Peyer's patch (tissue), 4 donors: ENCODE data around the gene MAST4. TPM values are rescaled to one million over a fixed set of nuclear protein-coding genes. Genes with fewer than 3 reads are reported as not detected.
A peak's percentile ranks its signal among the peaks of the same experiment; 100 is the strongest.

Source experiments
- DNase-seq, 3 donors: peaks; one replicate each; pipeline ENCODE4 v3.0.0-alpha.2; 2017 to 2019
- H3K27ac ChIP-seq, 4 donors: fragments of 200-600 bp; sonication (generic); one replicate each; pipeline ENCODE4 v1.5.1; 2016 to 2019
- H3K27me3 ChIP-seq, 2 donors: fragments of 200-600 bp; sonication (generic); one replicate each; pipeline ENCODE4 v1.5.1; 2019
- H3K36me3 ChIP-seq, 3 donors: fragments of 200-600 bp; sonication (generic); one replicate each; pipeline ENCODE4 v1.5.1; 2016 to 2019
- H3K4me1 ChIP-seq, 4 donors: fragments of 200-600 bp; sonication (generic); one replicate each; pipeline ENCODE4 v1.5.1; 2016 to 2019
- H3K4me3 ChIP-seq, 4 donors: fragments of 200-600 bp; sonication (generic); 1 replicate in 3 of 4; 2 replicates in 1 of 4; pipeline ENCODE4 v1.5.1; 2016 to 2019; ENCODE audit warnings: mild to moderate bottlenecking in 1 of 4
- H3K9me3 ChIP-seq, 4 donors: fragments of 200-600 bp; sonication (generic); one replicate each; pipeline ENCODE4 v1.5.1; 2016 to 2019; ENCODE audit warnings: mild to moderate bottlenecking in 1 of 4
- CTCF ChIP-seq, 6 experiments: fragments of 450-650 bp in 4 of 6; fragments of 200-600 bp in 2 of 6; sonication (generic) in 1 of 6; IDR thresholded peaks; one replicate each; pipeline ENCODE4 v1.5.1; 2017 to 2019; ENCODE audit warnings: antibody characterized with exemption in 6 of 6, mild to moderate bottlenecking in 3 of 6, moderate library complexity in 1 of 6
- POLR2A ChIP-seq, 2 donors: fragments of 450-650 bp; IDR thresholded peaks; one replicate each; pipeline ENCODE4 v1.5.1; 2017; ENCODE audit warnings: antibody characterized with exemption in 2 of 2, mild to moderate bottlenecking in 2 of 2, moderate library complexity in 2 of 2
- total RNA-seq, 4 donors: library from RNA; depleted of rRNA; stranded (reverse); fragments of >200 nt; gene quantifications; one replicate each; pipeline ENCODE4 v1.1.0, GENCODE V29; 2016

MAST4 gene
- total RNA-seq, 4 donors from 2014 or later, result 20.2 to 23.1 (median 21.4) TPM

DNA sequence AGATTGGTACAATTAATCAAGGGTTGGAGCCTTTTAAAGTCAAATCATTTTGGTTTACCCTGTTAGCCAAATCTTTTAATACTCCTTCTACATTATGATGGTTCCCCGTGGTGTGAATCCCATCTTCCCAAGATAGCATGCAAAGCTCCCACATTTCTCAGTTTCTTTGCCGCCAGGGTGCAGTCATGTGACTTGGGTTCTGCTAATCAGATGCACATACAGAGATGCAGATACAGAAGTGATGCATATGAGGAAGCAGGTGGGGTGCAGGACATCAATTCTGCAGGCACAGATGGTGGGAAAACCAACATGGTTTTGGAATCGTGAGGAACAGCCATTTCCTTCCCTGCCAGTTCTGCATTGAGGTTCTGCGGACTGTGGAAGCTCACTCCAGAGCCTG is 8.4 kb upstream of the MAST4 start:
- Histone ChIP-seq H3K9me3 (no peaks in the 10 kb centered on the region), H3K4me1 (no peaks in the 10 kb centered on the region), H3K27ac (no peak overlapping the region), H3K36me3 (no peaks in the 10 kb centered on the region), H3K27me3 (no peaks in the 10 kb centered on the region), H3K4me3 (no peak overlapping the region)
- TF ChIP-seq CTCF (IDR thresholded peaks at IDR 0.05) (no peak), POLR2A (IDR thresholded peaks at IDR 0.05) (no peak)
- no peak for DNase-seq

DNA sequence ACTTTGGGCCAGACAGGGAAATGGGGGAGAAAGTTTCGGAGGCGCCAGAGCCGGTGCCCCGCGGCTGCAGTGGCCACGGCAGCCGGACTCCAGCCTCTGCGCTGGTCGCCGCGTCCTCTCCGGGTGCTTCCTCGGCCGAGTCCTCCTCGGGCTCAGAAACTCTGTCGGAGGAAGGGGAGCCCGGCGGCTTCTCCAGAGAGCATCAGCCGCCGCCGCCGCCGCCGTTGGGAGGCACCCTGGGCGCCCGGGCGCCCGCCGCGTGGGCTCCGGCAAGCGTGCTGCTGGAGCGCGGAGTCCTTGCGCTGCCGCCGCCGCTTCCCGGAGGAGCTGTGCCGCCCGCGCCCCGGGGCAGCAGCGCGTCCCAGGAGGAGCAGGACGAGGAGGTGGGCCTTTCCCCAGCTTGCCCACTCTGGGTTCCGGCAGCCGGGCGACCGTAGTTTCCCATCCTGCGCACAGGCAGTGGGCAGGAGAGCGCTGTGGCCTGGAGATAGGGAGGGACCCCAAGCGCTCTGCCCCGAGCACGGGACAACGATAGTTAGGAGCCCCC is 516 bp downstream of the MAST4 start:
- H3K27me3 ChIP-seq, result no peaks in the 10 kb centered on the region
- H3K27ac ChIP-seq, result peak overlapping the region in 2 of 4 donors; percentile 40 to 80
- DNase-seq, result peak in 1 of 3 donors; percentile 48
- H3K36me3 ChIP-seq, result no peaks in the 10 kb centered on the region
- peak overlapping the region; percentile 56 to 70 (median 64) for H3K4me3 ChIP-seq
- TF ChIP-seq CTCF (IDR thresholded peaks at IDR 0.05), result no peak
- no peak for TF ChIP-seq POLR2A (IDR thresholded peaks at IDR 0.05)
- H3K4me1 ChIP-seq, result peaks cover 0 to 10% (median 0%) of the 10 kb centered on the region in 4 donors
- H3K9me3 ChIP-seq, result no peaks in the 10 kb centered on the region

DNA sequence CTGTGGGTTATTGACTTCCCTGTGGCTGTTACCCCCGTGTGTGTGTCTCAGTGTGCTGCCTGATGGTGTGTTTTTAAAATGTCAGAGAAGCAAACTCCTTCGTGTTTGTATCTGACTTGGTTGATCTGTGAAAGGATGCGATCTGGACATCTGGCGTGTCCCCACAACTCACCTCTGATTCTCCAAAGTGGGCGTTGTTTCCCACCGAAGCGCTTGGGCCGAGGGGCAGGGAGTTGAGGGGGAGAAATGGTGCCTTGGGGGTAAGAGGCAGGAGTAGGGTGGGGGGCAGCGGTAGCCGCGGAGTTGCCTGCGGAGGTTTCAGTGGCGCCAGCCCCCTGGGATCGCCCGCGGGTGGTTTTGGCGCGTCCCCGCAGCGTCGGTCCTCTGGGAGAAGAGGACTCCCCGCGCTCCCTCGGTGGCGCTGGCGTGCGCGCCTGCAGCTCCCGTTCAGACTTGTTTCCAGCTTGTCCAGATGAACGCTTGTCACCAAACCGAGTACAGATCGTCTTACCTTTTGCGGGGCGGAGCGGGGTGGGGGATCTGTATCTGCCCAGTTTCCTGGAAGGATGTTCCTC is 1.1 kb downstream of the MAST4 start:
- peak in 2 of 3 donors; percentile 52 to 55 for DNase-seq
- H3K27ac ChIP-seq, result peak overlapping the region in 2 of 4 donors; percentile 40 to 80
- TF ChIP-seq POLR2A (IDR thresholded peaks at IDR 0.05) (no peak), CTCF (IDR thresholded peaks at IDR 0.05) (no peak)
- no peaks in the 10 kb centered on the region for H3K27me3 ChIP-seq
- H3K36me3 ChIP-seq, result no peaks in the 10 kb centered on the region
- no peaks in the 10 kb centered on the region for H3K9me3 ChIP-seq
- peak overlapping the region; percentile 56 to 70 (median 64) for H3K4me3 ChIP-seq
- peaks cover 0 to 10% (median 0%) of the 10 kb centered on the region in 4 donors for H3K4me1 ChIP-seq

DNA sequence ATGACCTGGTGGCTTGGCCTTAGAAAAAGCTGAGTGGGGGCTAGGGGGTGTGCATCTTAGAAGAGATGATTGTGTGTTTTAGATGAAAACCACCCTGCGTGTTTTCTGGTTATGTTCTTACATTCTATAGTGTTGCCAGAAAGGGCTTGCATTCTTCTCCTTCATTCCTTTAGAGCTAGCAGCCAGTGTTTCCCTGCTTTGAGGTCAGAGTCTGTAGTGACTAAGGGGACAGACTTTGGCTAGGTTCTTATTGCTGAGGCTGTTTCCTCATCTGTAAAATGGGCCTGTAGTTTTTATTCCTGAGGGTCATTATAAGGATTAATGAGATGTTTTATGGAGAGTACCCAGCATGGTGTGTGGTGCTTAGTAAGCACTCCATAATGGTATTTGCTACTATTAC is 6.4 kb downstream of the MAST4 start:
- Histone ChIP-seq H3K4me1 (peaks cover 0 to 2% (median 0%) of the 10 kb centered on the region in 4 donors), H3K4me3 (no peak overlapping the region), H3K9me3 (no peaks in the 10 kb centered on the region), H3K27me3 (no peaks in the 10 kb centered on the region), H3K27ac (no peak overlapping the region), H3K36me3 (no peaks in the 10 kb centered on the region)
- TF ChIP-seq POLR2A (IDR thresholded peaks at IDR 0.05), result no peak
- no peak for TF ChIP-seq CTCF (IDR thresholded peaks at IDR 0.05)
- DNase-seq, result no peak

DNA sequence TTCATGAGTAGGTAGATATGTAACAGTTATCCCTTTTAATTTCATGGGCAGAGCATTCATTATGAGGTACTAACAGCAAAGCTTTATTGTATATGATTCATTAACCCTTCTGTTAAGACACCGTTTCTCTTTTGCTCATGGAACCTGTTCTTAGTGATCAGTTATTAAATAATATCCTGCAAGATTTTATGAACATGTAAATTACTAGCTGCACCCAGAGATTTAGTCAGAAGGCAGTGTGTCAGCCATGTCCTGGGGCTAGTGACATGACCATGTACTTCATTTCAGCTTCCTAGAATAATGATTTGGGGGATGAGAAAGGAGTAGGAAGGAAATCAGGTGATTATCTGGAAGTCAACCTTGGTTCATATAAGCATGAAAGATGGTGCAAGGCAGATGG is 7.0 kb downstream of the MAST4 start:
- Histone ChIP-seq H3K27me3 (no peaks in the 10 kb centered on the region), H3K4me1 (no peaks in the 10 kb centered on the region), H3K36me3 (no peaks in the 10 kb centered on the region), H3K27ac (no peak overlapping the region), H3K4me3 (no peak overlapping the region), H3K9me3 (no peaks in the 10 kb centered on the region)
- no peak for TF ChIP-seq CTCF (IDR thresholded peaks at IDR 0.05)
- TF ChIP-seq POLR2A (IDR thresholded peaks at IDR 0.05), result no peak
- no peak for DNase-seq
